ENCODE measurements around the gene TLE5.

- TF ChIP-seq CEBPB (IDR thresholded peaks at IDR 0.05) (no peak), CBX8 (IDR thresholded peaks at IDR 0.05) (no peak)
- TF ChIP-seq, protein P1, sequence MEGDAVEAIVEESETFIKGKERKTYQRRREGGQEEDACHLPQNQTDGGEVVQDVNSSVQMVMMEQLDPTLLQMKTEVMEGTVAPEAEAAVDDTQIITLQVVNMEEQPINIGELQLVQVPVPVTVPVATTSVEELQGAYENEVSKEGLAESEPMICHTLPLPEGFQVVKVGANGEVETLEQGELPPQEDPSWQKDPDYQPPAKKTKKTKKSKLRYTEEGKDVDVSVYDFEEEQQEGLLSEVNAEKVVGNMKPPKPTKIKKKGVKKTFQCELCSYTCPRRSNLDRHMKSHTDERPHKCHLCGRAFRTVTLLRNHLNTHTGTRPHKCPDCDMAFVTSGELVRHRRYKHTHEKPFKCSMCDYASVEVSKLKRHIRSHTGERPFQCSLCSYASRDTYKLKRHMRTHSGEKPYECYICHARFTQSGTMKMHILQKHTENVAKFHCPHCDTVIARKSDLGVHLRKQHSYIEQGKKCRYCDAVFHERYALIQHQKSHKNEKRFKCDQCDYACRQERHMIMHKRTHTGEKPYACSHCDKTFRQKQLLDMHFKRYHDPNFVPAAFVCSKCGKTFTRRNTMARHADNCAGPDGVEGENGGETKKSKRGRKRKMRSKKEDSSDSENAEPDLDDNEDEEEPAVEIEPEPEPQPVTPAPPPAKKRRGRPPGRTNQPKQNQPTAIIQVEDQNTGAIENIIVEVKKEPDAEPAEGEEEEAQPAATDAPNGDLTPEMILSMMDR (IDR thresholded peaks at IDR 0.05): no peak
Measured at GRCh38 chr19:3082331-3082730, 20.0 kb upstream of the TLE5 start.
